ENCODE measurements around the gene ADAM12.
A peak's percentile ranks its signal among the peaks of the same experiment; 100 is the strongest.
"Not testable (repeated sequence)": the region's sequence is repeated elsewhere in the genome, so short reads cannot be mapped to it uniquely, and the experiment has no call there.

The ADAM12 gene

DNA sequence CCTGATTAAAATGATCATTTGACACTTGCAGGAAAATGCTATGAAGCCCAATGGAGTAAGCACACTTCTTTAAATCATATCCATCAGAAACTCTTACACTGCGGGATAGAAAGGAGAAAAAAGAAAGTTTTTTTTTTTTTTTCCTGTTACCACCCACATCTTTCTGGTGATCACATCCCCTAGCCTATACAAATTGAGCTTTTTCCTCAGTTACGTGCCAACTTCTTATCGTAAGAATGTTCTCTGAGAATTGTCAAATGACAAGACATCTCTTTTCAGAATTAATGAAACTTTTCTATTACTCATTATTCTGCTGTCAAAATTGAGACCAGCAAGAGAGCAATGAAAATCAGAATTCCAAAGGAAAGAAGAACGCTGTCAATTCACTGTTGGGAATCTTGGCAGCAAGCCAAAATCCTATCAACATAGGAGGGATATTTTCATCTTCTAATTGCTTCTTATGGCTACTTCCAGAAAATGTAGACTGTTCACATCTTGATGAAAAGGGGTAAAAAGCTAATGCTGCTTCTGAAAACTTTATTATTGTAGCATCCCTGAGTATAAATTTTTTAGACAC, 179.5 kb downstream of the ADAM12 start:
- no peak for DNase-seq

DNA sequence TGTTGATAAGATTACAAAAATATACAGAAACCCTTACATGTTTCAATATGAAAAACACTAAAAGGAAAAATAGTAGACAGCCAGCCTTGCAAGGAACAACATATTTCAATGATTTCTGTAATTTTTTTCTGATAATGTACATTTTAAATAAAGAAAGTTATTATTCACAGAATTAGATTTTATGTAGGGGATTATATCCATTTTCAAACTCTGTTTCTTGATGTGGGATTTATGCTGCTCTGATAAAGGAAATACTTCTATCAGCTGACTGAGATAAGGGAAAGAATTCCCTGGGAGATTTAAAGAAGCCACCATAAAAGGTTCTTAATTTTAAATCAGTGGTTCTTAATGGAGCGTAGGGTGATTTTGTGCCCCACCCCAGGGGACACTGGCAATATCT, 180.4 kb downstream of the ADAM12 start:
- no peak for DNase-seq

DNA sequence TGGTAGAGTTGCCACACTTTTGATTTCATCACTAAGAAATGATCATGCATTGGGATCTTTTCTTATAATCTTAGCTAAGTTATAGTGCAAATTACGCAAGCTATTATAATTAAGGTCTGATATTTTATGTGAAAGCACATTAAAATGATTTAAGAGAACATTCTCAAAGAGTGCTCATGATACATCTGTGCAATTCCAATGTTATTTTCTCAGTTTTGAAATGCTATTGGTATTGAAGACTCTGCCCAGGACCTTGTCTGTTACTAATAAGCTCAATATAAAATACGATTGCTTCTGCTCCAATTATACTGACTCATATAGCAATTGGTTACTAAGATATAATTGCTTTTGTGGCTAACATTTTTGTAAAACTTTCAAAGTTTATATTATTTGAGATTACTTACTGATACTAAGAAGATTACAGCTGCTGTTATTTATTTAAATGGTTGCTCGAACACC, 180.9 kb downstream of the ADAM12 start:
- no peak for DNase-seq

DNA sequence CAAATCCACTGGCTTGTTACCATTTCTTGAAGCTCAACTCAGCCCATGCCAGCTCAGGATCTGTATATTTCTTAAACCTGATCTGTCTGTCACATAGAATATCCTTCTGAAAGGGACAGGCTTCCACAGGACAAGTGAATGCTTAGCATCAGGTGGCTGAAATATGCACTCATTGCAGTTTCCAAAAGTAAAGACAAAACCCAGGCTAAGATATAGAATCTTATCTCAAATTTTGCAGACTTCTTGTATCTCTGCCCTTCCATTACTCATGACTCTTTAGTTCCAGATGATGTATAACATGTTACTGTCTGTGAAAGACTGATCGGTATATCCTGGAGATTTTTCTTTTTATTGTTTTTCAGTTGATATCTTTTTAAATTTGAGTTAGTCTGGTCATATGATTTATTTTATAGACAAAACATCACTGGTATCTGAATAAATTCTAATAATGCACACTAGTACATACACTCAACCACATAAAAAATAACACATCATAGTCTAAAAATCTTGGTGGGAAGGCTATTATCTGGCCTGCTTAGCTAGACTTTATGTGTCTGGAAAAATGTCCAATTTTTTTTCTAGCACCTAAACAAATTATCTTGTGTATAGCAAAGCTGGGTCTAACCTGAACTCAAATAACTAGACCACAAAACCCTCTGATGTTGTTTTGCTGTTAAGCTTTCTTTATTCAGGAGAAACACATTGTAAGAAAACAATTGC, 182.6 kb downstream of the ADAM12 start:
- DNase-seq: no peak

DNA sequence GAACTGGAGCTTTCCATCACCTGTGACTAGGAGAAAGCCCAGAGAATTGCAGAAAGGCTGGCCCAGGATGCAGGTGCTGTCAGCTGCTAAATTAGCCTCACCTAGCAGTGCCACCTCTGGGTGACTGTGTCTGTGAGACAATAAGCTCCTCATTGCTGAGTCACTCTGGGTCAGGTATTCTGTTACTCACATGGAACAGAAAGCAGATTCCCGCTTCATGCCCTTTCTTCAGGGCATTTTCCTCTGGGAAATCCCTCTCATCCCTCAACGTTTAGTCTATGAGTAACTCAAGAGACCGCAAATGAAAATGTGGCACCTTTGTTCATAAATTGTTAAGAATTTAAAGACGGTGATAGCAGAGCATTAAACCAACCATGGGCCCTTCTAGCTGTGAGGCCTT, 184.0 kb downstream of the ADAM12 start:
- DNase-seq: no peak

DNA sequence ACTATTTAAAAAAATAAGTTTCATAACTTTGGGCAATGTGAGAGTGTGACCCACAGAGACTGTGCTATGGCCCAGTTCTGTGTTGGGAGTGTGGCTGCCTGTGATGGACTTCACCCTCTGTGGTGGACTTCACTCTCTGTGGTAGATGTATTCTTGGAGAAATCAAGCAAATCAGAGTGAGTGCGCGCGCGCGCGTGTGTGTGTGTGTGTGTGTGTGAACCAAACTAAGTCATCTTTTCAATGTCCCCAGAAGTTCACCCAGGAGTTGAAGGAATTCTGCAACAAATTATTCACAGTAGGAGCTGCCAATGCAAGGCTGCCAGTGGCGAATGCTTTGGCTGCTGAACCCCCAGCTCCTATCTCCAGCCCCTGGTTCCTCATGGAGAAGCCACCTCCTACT, 184.5 kb downstream of the ADAM12 start:
- DNase-seq: no peak

DNA sequence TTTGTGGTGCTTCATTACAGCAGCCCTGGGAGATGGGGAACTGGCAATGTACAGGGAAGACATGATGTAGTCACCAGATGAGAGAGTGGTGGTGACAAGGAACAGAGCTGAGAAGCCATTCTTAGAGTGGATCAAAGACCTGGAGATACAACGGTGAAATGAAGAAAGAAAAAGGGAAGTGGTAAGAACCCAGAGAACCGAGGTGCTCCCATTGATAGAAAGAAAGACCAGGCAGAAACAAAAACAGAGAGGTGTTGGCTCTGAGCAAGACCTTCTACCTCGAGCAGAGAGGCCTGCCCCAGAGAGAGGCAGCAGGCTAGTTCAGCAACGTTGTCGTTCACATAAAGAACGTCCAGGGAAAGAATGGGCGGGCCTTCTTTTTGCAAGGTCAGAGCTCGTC, 186.7 kb downstream of the ADAM12 start:
- no peak for DNase-seq

DNA sequence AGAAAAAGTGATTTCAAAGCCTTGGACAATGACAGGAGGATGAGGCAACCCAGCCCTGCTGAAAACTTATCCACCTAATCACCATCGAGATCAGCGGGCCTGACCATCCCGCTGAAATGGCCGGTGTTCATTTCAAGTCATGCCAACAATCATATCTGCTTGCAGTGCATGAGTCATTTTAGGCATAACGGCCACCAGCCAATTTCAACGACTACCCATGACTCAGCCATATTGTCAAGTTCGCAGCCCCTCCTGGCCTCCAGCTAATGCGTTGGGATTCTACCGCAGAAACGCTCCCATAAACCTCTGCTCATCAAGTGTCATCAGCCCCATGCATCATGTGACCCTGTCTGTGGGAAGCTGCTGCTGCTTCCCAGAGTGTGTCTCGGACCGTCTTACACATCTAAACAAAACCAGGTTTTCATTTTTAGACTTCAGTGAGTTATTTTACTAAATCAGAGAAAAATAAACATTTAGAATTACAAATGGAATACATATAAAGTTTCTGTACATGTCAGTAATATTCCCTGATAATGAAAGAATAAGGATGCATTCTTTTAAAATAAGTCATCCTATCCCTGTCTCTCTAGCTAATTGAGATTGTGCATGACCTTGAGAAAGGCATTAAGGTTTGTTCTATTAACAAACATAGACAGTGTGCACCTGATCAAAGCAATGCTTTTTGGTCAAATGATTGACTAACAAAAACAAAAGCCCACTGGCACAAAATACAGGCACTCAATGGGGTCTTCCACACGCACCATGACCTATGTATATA, 188.9 kb downstream of the ADAM12 start:
- no peak for DNase-seq

DNA sequence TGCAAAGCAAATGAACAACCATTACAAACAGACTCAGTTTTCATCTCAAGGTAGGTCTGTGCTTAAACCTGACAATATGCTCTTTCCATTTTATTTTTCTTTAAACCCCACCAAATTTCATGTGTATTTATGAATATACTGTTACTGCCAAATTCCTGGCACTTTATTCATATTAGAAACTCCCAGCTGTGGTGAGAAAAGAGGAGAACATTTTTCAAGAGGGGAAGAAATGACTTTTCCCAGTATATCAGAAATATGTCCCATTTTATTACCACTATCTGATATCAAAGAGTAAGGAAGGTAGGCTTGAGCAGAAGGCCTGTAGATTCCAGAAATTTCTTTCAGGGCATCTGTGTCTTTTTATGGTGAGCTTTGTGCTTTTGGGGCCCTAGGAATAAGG, 189.6 kb downstream of the ADAM12 start:
- DNase-seq: no peak

DNA sequence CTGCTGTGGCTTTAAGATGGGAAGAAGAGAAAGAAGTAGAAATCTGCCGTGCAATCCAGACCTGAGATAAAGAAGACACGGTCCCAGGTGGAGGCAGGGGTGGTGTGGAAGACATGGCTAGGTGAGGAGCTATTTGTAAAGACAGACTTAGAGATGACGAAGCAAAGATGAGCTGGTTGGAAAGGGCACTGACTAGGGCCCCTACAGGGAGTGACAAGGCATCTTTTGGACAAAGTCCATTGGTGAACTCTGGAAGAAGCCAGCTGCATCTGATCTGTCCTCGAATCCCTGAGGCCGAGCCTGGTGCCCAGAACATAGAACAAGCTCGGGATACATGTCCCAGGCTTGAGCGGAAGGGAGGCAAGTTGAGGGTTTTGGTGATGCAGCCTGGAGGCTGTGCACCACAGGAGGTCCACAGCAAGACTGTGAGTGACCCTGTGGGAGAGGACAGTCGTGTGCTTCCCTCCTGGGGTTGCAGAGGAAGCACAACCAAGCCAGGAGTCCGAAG, 191.2 kb downstream of the ADAM12 start:
- DNase-seq: no peak

DNA sequence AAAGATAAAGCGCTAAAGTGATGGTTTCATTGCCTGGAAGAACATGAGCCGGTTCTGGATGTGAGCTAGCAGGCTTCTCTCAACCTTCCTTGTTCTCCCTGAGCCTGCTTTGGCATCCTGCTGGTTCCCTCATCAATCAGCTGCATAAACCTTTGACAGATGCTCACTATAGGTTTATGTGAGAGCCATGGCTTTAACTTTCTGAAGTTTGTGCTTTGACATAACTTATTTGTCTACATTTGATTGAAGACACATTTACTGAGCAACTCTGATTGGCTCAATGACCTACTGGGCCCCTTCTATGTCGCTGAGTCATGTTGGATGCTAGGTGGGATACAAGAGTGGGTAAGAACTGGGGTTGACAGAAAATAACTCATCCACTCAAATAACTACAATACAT, 192.0 kb downstream of the ADAM12 start:
- DNase-seq: no peak

DNA sequence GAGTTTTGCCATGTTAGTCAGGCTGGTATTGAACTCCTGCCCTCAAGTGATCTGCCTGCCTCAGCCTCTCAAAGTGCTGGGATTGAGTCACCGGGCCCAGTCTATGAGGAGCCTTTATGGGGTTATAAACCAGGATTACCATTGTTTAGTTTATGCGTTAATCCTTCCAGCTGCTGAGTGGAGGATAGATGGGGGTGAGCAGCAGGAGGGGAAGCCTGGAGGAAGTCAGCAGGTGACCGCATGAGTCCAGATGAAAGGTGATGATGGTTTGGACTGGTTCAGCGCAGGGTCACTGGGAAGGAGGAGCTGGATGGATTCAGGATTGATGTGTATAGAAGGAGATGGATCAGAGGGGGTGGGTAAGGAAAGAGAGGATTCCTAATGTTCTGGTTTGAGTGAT, 197.1 kb downstream of the ADAM12 start:
- no peak for DNase-seq

DNA sequence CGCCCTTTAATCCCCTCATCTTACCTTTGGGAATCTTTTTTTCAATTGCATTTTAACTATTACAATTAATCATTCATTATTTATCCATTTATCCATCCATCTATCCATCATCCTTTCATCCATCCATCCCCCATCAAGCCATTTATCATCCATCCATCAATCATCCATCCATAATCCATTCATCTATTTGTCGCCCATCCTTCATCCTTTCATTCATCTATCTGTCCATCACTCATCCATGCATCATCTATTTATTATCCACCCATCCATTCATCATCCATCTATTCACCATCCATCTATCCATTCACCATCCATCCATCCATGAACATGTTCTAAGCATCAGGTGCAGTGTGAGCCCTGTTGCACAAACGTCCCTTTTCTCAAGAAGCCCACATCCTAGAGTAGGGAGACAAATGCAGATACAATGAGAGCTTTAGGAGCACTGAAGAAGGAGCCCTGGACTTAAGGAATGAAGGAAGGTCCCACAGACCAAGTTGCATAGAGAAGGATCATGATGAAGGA, 199.5 kb downstream of the ADAM12 start:
- no peak for DNase-seq

DNA sequence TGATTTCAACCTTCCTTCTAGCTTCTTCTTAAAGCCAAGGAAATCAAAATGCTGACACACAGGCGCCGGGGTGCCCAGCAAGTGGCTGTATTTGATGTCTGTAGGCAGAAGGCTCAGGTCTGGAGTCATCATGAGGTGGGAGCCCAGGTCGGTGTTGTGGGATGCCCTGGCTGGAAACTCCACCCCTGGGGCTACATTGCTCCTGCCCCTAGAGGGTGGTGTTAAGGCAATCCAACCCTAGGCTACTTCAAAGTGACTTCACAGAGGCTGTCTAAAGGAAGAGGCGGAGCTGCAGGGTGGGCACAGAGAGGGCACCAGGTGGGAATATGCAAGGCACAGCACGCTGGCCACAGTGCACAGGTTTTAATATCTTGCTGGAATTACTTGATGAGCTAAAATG, 200.9 kb downstream of the ADAM12 start:
- DNase-seq: no peak

DNA sequence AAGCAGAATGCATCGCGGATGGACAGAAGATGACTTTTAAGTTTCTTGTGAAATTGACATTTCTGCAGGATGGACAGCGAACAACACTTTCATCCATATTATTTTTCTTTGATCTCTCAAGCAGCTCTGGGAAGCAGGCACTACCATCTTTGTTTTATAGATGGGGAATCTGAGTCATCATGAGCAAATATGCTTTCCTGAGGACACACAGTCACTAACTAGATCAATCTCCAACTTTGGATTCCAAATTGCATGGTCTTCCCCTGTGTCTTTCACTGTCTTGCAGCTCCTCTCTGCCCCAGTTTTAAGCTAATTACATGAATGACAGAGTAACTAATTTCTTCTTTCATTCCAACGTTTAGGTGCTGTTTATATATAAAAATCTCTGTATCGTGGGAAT, 201.5 kb downstream of the ADAM12 start:
- no peak for DNase-seq

DNA sequence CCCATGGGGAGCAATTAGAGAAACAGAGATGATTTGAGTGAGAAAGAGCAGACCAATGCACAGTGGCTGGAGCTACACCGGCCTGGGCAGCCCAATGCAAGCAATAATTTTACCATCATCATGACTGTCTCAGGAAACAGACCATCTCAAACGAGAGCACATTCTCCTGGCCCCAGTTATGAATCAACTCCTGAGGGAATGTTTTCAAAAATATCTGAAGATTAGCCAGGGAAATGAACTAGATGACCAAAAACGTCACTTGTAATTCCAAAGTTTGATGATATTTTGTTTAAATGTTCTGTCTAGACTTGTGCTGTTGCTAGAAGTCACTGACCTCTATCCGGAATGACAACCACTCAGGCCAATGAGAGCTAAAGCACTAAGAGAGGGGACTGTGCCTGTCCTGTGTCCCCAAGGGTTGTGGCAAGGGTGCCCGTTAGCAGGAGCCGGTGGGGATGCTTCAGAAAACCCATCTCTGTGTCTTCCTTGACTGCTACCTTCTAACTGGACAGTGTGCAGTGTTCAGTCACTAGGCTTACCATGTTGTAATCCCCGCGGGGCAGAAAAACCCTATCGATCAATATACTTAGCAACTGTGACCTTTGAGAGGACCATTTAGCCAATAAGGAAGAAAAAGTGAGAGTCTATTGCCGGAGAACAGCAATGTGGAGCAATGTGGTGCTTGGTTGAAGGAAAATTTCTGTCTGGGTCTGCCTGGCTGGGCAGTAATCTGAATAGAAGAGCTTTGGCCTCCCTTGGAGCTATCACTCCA, 202.4 kb downstream of the ADAM12 start:
- no peak for DNase-seq

DNA sequence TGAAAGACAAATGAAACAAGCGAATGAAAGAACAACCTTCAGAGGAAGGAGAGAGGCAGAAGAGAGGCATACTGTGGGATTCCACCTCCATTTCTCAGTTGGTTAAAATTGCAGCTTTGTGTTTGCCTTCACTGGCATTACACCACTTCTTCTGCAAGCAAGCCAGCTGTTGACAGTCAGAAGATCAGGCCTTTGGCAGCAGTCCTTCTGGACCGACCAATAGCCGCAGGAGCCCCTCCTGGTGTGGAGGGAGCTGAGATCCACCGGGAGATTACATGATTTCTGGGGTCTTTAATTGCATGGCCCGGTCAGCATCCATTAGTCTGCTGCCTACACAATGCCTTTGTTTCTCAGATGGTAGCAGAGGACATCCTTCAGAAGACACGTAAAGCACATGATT, 206.7 kb downstream of the ADAM12 start:
- no peak for DNase-seq

DNA sequence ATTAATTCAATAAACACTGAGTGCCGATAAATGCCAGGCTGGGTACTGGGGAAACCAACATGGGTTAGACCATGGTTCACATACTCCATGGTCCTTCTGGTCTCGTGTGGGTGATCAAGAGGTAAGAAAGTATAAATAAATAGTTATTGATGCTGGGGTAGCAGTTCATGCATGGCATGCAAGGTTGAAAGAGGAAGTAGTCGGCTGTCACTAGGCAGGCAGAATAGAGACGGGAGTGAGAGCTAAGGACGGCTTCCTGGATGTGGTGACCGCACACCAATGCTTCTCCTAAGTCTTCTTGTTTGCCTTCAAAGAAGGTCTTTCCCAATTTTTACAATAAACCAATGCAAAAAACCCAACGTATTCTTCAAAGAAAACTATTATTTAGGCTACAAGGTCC, 208.6 kb downstream of the ADAM12 start:
- peak in 1 of 2 donors; percentile 15 for DNase-seq

DNA sequence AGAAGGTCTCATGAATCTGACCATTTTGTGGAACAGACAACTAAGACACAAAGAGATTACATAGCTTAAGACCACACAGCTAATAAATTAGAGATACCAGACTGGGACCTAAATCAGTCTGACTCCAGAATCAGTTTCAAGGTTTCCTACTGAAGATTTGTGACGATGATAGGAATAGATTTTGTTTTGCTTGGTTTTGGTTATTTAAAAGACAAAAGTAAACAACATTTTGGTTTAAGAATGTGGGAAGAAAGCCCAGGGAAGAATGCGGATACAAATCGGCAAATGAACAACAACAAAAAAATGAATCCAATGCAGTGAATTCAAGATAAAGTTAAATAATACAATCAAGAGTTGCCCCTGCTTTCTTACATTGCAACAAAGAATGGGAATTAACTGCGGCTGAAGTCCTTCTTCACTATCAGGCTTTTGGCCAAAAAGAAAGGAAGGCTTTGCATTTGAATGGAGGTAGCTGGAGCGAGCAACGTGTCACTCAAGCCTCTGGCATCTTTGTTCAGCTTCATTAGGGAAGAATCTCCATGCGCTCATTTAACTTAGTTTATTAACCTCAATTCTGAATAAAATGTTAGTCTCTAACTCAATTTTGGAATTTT, 210.8 kb downstream of the ADAM12 start:
- DNase-seq: no peak

DNA sequence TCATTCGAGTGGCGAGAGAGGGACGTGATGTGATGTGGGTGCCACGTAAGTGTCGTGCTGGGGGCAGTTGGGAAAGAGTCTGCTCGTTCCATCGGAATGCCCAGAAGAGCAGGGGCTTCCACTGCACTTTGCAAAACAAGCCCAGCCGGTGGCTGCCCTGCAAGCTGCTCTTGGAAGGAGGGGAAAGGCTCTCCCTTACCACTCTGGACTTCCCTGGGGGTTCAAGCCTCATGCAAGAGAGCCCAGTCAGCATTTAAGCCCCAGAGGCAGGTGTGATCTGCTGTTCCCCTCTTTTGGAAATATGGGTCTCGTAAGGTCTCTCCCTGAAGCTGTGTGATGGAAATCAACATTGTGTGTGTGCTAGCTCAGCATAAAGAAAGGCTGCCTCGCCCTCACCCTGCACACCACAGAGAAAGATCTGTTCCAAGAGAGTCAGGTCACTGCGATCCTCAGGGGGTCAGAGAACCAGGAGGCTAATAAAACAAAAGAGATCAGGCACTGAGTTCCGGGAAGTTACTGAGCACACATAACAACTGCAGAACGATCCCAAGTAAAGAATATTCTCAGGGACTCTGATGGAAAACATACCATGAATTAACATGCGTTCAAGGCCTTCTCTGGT, 212.5 kb downstream of the ADAM12 start:
- DNase-seq: no peak

DNA sequence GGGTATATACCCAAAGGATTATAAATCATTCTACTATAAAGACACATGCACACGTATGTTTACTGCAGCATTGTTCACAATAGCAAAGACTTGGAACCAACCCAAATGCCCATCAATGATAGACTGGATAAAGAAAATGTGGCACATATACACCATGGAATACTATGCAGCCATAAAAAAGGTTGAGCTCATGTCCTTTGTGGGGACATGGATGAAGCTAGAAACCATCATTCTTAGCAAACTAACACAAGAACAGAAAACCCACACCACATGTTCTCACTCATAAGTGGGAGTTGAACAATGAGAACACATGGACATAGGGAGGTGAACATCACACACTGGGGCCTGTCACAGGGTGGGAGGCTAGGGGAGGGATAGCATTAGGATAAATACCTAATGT, 215.5 kb downstream of the ADAM12 start:
- not testable (repeated sequence) for DNase-seq

DNA sequence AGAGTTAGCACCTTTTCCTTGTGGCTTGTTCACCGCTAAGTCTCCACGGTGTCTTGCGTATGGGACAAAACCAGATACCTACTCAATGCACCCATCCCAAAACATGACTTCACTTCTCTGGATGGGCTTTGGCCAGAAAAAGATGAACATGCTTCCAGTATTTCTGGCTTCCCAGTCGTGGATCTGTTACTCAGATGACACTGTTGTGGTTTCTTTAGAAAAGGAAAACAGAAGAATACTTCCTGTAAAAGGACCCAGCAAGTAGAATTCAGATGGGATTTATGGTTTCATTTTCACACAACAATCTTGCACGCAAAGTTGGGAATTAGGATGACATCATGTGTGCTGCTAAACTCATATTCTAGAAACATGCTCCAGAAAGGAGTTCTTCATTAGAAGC, 216.7 kb downstream of the ADAM12 start:
- no peak for DNase-seq
